Cortex of kidney (tissue), 1 donor: ENCODE results near the gene ZNF337.

ENCODE experiments used
- DNase-seq: peaks from one replicate; lab custom pipeline; 2025; lab: John Stamatoyannopoulos, UW

Gene ZNF337

DNA sequence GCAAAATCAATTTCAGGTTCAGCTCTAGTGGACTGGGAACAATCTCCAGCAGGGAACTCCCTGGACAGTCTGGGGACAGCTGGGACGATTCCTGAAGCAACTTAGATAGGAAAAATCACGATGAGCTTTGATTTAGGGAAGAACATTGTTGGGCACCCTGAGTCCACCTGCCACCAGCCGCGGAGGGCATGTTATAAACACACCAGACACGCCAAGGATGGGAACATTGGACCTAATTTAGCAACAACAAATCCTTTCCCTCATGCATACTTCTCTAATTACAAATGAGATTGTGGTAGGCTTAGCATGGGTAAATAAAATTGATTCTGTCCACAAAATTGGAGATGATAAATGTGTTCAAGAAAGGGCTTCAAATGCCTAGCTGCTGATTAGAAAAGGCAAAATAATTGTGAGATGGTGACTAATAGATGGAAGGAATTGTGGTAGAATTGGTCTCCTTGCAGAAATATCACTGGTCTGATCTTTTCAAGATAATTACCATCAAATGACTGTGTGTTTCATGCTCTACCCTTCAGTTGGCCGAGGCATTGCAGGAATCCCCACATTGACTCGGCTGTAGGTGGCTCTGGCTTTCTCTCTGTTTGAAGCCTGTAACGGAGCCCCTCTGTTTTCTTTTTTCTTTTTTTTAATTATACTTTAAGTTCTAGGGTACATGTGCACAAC, 66.7 kb downstream of the ZNF337 start:
- DNase-seq: no peak

DNA sequence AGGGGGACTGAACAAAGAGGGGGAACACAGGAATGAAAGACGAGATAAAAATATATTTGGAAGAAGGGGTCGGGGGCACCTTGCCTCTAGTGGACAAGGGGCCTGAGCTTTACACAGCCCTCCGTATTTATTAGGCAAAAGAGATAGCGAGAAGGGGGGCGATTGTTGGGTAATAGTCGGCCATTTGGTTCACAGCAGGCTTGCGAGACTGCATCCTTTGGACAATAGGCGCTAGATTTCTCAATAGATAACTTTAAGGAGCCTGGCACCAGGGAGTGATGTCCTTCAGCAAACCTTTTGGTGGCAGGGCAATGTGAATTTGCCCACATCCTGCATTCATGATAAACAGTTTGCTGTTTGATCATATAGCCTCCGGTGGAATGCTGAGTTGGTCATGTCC, 69.9 kb downstream of the ZNF337 start:
- DNase-seq: no peak

DNA sequence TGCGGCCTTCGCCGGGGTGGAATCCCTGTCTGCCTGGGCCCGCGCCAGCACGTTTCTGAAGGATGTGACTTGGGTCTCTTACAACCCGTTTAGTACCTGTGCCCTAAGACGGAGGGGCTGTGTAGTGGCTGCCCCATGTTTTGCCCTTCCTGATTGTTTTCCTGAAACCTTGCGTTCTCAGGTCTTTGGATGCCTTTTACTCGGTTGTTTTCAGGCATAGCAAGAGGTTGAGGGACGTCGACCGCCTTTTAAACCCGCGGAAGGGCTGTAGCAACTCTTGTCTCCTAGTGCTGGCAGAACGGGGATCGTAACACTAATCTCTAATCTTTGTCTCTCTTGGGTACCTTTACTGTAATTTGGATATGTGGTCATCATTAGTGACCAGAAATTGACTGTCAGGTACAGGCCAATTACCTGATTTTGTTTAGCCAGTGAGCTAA, 72.1 kb downstream of the ZNF337 start:
- no peak for DNase-seq
